ENCODE measurements around the gene TLR10. TPM values are rescaled to one million over a fixed set of nuclear protein-coding genes. Genes with fewer than 3 reads are reported as not detected.
"Not testable (repeated sequence)": the region's sequence is repeated elsewhere in the genome, so short reads cannot be mapped to it uniquely, and the experiment has no call there.

Gene TLR10
- total and polyA plus RNA-seq, 2 of the 13 experiments (the other 11 are each of a cell fraction or from before 2014, with no cell fraction given) = not detected

DNA sequence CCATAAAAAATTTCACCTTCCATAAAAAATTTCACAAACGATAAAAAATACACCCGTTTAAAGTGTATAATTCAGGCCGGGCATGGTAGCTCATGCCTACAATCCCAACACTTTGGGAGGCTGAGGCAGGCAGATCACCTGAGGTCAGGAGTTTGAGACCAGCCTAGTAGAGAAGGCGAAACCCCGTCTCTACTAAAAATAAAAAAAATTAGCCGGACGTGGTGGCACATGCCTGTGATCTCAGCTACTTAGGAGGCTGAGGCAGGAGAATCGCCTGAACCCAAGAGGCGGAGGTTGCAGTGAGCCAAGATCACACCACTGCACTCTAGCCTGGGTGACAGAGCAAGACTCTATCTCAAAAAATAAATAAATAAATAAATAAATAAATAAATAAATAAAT lies 23.5 kb upstream of the TLR10 start:
- in situ Hi-C loops (cut with HindIII; ENCODE audit: extremely low pct_ligation_motif_present, low pct_unique_long_range_greater_than_20kb); intact Hi-C loops (cut with micrococcal nuclease; ENCODE audit: unreplicated experiment); H3K36me3 ChIP-seq (replicated peaks in 1 of 2; ENCODE audit: control insufficient read depth in 1 of 2, insufficient read depth in 2 of 2, low read length in 2 of 2); BruUV-seq (replicated peaks); H2AFZ ChIP-seq (ENCODE audit: low read length); H4K20me1 ChIP-seq (ENCODE audit: insufficient read depth, low read length); H3K27me3 ChIP-seq (ENCODE audit: control insufficient read depth in 1 of 2, insufficient read depth in 2 of 2, low read length in 2 of 2); H3K79me2 ChIP-seq (ENCODE audit: insufficient read depth, low read length); H3K4me2 ChIP-seq (ENCODE audit: low read depth, low read length); POLR2A ChIA-PET; H3K27ac ChIP-seq (ENCODE audit: extremely low read length, insufficient read depth, low read length); CTCF ChIA-PET (ENCODE audit: low intra/inter-chr PET ratio, low total read pairs); H3K9me3 ChIP-seq (ENCODE audit: low read length); ATAC-seq; H3K4me3 ChIP-seq (replicated peaks in 1 of 3; ENCODE audit: insufficient read depth in 1 of 3, low read depth in 2 of 3, low read length in 3 of 3); FAIRE-seq; H3K9ac ChIP-seq (ENCODE audit: insufficient read depth, low read depth, low read length); DNase-seq (ENCODE audit: low spot score): not testable (repeated sequence)
- peaks cover 12% of the 10 kb centered on the region for H3K4me1 ChIP-seq (ENCODE audit: insufficient read depth, low read length)
- 81% methylated on average over 9 of the region's 9 CpGs for WGBS (ENCODE audit: low lambda C conversion rate)

DNA sequence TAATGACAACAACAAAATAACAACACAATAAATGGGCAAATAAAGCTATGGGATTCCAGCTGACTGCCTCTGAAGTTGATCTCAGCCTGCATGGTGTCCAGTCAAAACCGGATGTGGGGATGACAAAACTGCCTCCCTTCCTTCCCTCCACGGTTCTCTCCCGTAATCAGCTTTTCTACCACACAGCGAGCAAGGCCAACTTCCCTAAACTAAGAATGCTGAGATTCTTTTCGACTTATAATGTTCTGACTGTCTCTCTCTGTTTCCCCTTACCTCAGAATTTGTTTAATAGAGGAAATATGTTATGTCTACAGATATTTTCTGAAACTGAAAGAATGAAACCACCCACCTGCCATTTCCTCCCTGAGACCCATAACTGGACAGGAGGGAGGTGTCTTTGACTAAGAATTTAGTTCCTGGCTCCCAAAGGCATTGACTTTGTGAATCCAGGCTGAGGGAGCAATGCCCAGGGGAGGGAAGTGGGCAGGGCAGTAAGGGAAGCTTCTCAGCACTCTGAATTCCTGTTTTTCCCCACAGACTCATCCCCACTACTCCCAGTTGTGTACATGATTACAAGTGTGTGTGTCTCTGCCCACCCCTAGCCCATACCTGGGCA lies 22.8 kb upstream of the TLR10 start:
- no peak for DNase-seq (ENCODE audit: low spot score)
- intact Hi-C loops (cut with micrococcal nuclease; ENCODE audit: unreplicated experiment) = no loop called here
- FAIRE-seq = no peak
- no TSS peak for BruUV-seq (replicated peaks)
- Histone ChIP-seq H3K27ac (ENCODE audit: extremely low read length, insufficient read depth, low read length) (no peak overlapping the region), H3K4me3 (replicated peaks in 1 of 3; ENCODE audit: insufficient read depth in 1 of 3, low read depth in 2 of 3, low read length in 3 of 3) (no peak overlapping the region), H3K9me3 (ENCODE audit: low read length) (no peaks in the 10 kb centered on the region; the same call in 1 of the 2 replicates), H4K20me1 (ENCODE audit: insufficient read depth, low read length) (no peaks in the 10 kb centered on the region), H3K36me3 (replicated peaks in 1 of 2; ENCODE audit: control insufficient read depth in 1 of 2, insufficient read depth in 2 of 2, low read length in 2 of 2) (no peaks in the 10 kb centered on the region), H2AFZ (ENCODE audit: low read length) (no peak overlapping the region), H3K4me2 (ENCODE audit: low read depth, low read length) (0 out of 2 replicates have a peak overlapping the region, but pooled peaks have one; percentile 31), H3K9ac (ENCODE audit: insufficient read depth, low read depth, low read length) (no peak overlapping the region), H3K27me3 (ENCODE audit: control insufficient read depth in 1 of 2, insufficient read depth in 2 of 2, low read length in 2 of 2) (peaks cover 0 to 8% of the 10 kb centered on the region in 2 experiments; a peak in 1 of 5 replicates), H3K79me2 (ENCODE audit: insufficient read depth, low read length) (no peaks in the 10 kb centered on the region), H3K4me1 (ENCODE audit: insufficient read depth, low read length) (peaks cover 12% of the 10 kb centered on the region)
- 38% methylated on average over 5 of the region's 5 CpGs for WGBS (ENCODE audit: low lambda C conversion rate)
- ChIA-PET CTCF (ENCODE audit: low intra/inter-chr PET ratio, low total read pairs) (no interaction called here), POLR2A (no interaction called here)
- TF ChIP-seq GABPA (IDR thresholded peaks at IDR 0.05; ENCODE audit: low read depth, low read length) (no peak), GABPA (CRISPR knock-in tag; IDR thresholded peaks at IDR 0.05; ENCODE audit: low read depth) (peak; percentile 42; the same call in 1 of the 2 replicates), GPN1 (CRISPR knock-in tag; IDR thresholded peaks at IDR 0.05; ENCODE audit: borderline replicate concordance) (no peak), GABPB1 (CRISPR knock-in tag; IDR thresholded peaks at IDR 0.05) (0 out of 2 replicates have a peak, but pooled peaks have one; percentile 18)
- ATAC-seq = no peak
- in situ Hi-C loops (cut with HindIII; ENCODE audit: extremely low pct_ligation_motif_present, low pct_unique_long_range_greater_than_20kb) = no loop called here
